Stomach (tissue), 4 donors: ENCODE measurements around the gene ZNF605.

Source experiments
- CTCF ChIP-seq, 7 experiments: fragments of 450-650 bp in 4 of 7; fragments of 200-600 bp in 3 of 7; sonication (generic) in 3 of 7; IDR thresholded peaks; one replicate each; pipeline ENCODE4 v1.5.1; 2016 to 2019; ENCODE audit warnings: antibody characterized with exemption in 7 of 7, control low read depth in 2 of 7, mild to moderate bottlenecking in 1 of 7
- POLR2A ChIP-seq, 4 donors: fragments of 450-650 bp; IDR thresholded peaks; one replicate each; pipeline ENCODE4 v1.6.1; 2016; ENCODE audit warnings: antibody characterized with exemption in 4 of 4, control low read depth in 2 of 4, mild to moderate bottlenecking in 1 of 4, moderate library complexity in 1 of 4

- TF ChIP-seq CTCF (IDR thresholded peaks at IDR 0.05) (no peak), POLR2A (IDR thresholded peaks at IDR 0.05) (no peak)
Observed at GRCh38 chr12:132925597-132926414, 30.3 kb downstream of the ZNF605 start.
